HG02943 (cell line): ENCODE measurements around the gene MED6.

Experiments used
- ATAC-seq: cut with Tn5 transposase; IDR thresholded peaks from one replicate; pipeline ENCODE4 v1.9.1; 2021; ENCODE audit warnings: mild to moderate bottlenecking, low read depth, moderate library complexity; ENCODE audit not compliant: unreplicated experiment

The MED6 gene

GRCh38 chr14:70600382-70601157, at the start of gene MED6:
TSS of gene MED6 (minus strand) at chr14:70600655. CDS start at chr14:70600637, 18 bp downstream.
- ATAC-seq, result no peak

GRCh38 chr14:70649803-70650202, 49.3 kb upstream of the MED6 start:
- ATAC-seq, result no peak

GRCh38 chr14:70648346-70648745, 47.9 kb upstream of the MED6 start:
- no peak for ATAC-seq

- no peak for ATAC-seq
Measured at GRCh38 chr14:70646705-70647104, 46.2 kb upstream of the MED6 start.

- ATAC-seq, result no peak
Measured at GRCh38 chr14:70645892-70646291, 45.4 kb upstream of the MED6 start.

- no peak for ATAC-seq
Measured at GRCh38 chr14:70643967-70644366, 43.5 kb upstream of the MED6 start.

- ATAC-seq, result no peak
Measured at GRCh38 chr14:70642303-70643235, 42.1 kb upstream of the MED6 start.

GRCh38 chr14:70641548-70642302, 41.3 kb upstream of the MED6 start, which contains the start of gene TTC9:
TSS of gene TTC9 (plus strand) at chr14:70641916. CDS start at chr14:70642130, 214 bp downstream.
- ATAC-seq, result no peak

GRCh38 chr14:70640938-70641547, 40.6 kb upstream of the MED6 start:
- peak; percentile 42 for ATAC-seq

- no peak for ATAC-seq
Measured at GRCh38 chr14:70638416-70638815, 38.0 kb upstream of the MED6 start.

- ATAC-seq, result no peak
Measured at GRCh38 chr14:70635971-70636595, 35.6 kb upstream of the MED6 start.

- ATAC-seq, result no peak
Measured at GRCh38 chr14:70631948-70632347, 31.5 kb upstream of the MED6 start.

GRCh38 chr14:70624972-70625371, 24.5 kb upstream of the MED6 start:
- ATAC-seq, result no peak

- ATAC-seq, result no peak
Measured at GRCh38 chr14:70622111-70622712, 21.8 kb upstream of the MED6 start.

GRCh38 chr14:70619708-70620107, 19.3 kb upstream of the MED6 start:
- ATAC-seq, result no peak

- no peak for ATAC-seq
Measured at GRCh38 chr14:70618314-70618713, 17.9 kb upstream of the MED6 start.

GRCh38 chr14:70616646-70617045, 16.2 kb upstream of the MED6 start:
- ATAC-seq, result no peak

- no peak for ATAC-seq
Measured at GRCh38 chr14:70611216-70611615, 10.8 kb upstream of the MED6 start.

- ATAC-seq, result no peak
Measured at GRCh38 chr14:70602254-70602653, 1.8 kb upstream of the MED6 start.
